Hepatocyte (in vitro differentiated cells): ENCODE data around the gene NDUFS6.

Experiments
- EZH2 ChIP-seq: fragments of 200-600 bp; sonication (generic); IDR thresholded peaks from 2 replicates; pipeline ENCODE4 v1.6.1; 2016; ENCODE audit warnings: antibody characterized with exemption, mild to moderate bottlenecking, borderline replicate concordance
- EZH2phosphoT487 ChIP-seq: fragments of 200-600 bp; sonication (generic); IDR thresholded peaks from one replicate; pipeline ENCODE4 v1.6.1; 2018; ENCODE audit warnings: antibody characterized with exemption, mild to moderate bottlenecking, low read depth, moderate library complexity; ENCODE audit not compliant: unreplicated experiment, severe bottlenecking
- TF ChIP-seq, protein P1 (sequence below): fragments of 200-600 bp; sonication (generic); IDR thresholded peaks from 2 replicates; pipeline ENCODE4 v1.5.1; 2016; ENCODE audit warnings: antibody characterized with exemption, mild to moderate bottlenecking; ENCODE audit not compliant: poor library complexity

DNA sequence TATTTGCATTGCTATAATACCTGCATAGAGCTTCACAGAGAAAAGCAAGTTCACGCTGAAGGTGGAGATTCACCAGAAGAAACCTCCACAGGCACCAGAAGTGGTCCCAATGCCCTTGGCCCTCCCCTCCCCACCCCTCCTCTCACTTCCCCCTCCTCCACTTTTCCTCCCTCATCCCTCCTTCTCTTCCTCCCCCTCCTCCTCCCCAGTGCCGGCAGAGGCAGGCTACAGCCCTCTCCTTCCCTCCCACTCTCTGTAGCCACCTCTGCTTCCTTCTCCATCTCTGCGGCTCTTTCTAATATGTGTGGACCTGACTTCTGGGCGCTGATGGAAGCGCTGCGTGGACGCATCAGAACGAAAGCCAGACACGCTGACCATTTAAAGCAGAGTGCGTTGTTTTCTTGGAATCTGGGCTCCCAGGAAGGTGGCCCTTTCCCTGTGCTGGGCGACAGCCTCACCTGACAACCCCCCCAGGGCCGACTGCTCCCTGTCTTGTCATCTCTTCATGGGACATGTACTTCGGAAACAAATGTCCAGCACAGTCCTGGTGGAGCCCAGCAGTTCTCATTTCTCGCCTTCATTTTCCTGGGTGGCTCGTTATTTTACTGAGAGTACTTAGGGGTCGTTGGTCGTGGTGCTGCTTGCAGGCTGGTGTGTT lies 29.5 kb downstream of the NDUFS6 start:
- TF ChIP-seq, protein P1, sequence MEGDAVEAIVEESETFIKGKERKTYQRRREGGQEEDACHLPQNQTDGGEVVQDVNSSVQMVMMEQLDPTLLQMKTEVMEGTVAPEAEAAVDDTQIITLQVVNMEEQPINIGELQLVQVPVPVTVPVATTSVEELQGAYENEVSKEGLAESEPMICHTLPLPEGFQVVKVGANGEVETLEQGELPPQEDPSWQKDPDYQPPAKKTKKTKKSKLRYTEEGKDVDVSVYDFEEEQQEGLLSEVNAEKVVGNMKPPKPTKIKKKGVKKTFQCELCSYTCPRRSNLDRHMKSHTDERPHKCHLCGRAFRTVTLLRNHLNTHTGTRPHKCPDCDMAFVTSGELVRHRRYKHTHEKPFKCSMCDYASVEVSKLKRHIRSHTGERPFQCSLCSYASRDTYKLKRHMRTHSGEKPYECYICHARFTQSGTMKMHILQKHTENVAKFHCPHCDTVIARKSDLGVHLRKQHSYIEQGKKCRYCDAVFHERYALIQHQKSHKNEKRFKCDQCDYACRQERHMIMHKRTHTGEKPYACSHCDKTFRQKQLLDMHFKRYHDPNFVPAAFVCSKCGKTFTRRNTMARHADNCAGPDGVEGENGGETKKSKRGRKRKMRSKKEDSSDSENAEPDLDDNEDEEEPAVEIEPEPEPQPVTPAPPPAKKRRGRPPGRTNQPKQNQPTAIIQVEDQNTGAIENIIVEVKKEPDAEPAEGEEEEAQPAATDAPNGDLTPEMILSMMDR: no peak
- TF ChIP-seq EZH2phosphoT487 (no peak), EZH2 (no peak)
